ENCODE measurements around the gene STRA8. TPM values are rescaled to one million over a fixed set of nuclear protein-coding genes. Genes with fewer than 3 reads are reported as not detected.

The STRA8 gene
- total and polyA plus RNA-seq, 2 of the 13 experiments (the other 11 are each of a cell fraction or from before 2014, with no cell fraction given), result not detected

DNA sequence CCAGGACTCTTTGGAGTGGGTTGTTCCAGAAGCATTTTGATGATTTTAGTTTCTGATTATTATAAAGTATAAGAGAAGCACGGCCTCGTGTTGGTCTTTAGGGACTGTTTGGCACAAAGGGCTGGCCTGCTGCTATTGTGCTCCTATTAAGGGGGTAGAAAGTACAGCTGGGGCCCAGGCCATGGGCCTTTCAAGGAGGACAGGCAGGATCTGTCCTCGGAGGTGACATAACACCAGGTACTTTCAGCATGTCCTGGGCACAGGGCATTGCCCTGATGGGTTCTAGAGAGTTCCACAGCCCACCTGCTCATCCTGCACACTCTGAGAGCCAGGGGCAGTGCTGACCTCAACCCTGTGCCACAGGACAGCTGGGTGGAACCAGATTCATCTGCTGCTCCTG lies 24.9 kb downstream of the STRA8 start:
- no TSS peak for BruUV-seq (replicated peaks)
- H3K27me3 ChIP-seq (ENCODE audit: control insufficient read depth in 1 of 2, insufficient read depth in 2 of 2, low read length in 2 of 2), result peaks cover 0 to 14% of the 10 kb centered on the region in 2 experiments; a peak in 4 of 5 replicates
- H3K27ac ChIP-seq (ENCODE audit: extremely low read length, insufficient read depth, low read length), result no peak overlapping the region
- intact Hi-C loops (cut with micrococcal nuclease; ENCODE audit: unreplicated experiment), result no loop called here
- no peak overlapping the region for H3K9ac ChIP-seq (ENCODE audit: insufficient read depth, low read depth, low read length)
- no peak overlapping the region for H2AFZ ChIP-seq (ENCODE audit: low read length)
- WGBS (ENCODE audit: low lambda C conversion rate), result 21% methylated on average over 2 of the region's 3 CpGs
- H3K9me3 ChIP-seq (ENCODE audit: low read length), result no peaks in the 10 kb centered on the region
- H4K20me1 ChIP-seq (ENCODE audit: insufficient read depth, low read length), result no peaks in the 10 kb centered on the region
- ATAC-seq, result no peak
- no peaks in the 10 kb centered on the region; a peak in 1 of 5 replicates for H3K36me3 ChIP-seq (replicated peaks in 1 of 2; ENCODE audit: control insufficient read depth in 1 of 2, insufficient read depth in 2 of 2, low read length in 2 of 2)
- H3K4me3 ChIP-seq (replicated peaks in 1 of 3; ENCODE audit: insufficient read depth in 1 of 3, low read depth in 2 of 3, low read length in 3 of 3), result no peak overlapping the region
- CTCF ChIA-PET (ENCODE audit: low intra/inter-chr PET ratio, low total read pairs), result no interaction called here
- H3K4me1 ChIP-seq (ENCODE audit: insufficient read depth, low read length), result peaks cover 76% of the 10 kb centered on the region
- FAIRE-seq, result no peak
- H3K79me2 ChIP-seq (ENCODE audit: insufficient read depth, low read length), result no peaks in the 10 kb centered on the region
- DNase-seq (ENCODE audit: low spot score), result no peak
- in situ Hi-C loops (cut with HindIII; ENCODE audit: extremely low pct_ligation_motif_present, low pct_unique_long_range_greater_than_20kb), result no loop called here
- peak overlapping the region; percentile 40; the same call in 1 of the 2 replicates for H3K4me2 ChIP-seq (ENCODE audit: low read depth, low read length)
- POLR2A ChIA-PET, result no interaction called here
- TF ChIP-seq ETV6 (CRISPR knock-in tag; conservative IDR thresholded peaks at IDR 0.05) (no peak), SNAPC4 (CRISPR knock-in tag; IDR thresholded peaks at IDR 0.05) (no peak), PAWR (CRISPR knock-in tag; IDR thresholded peaks at IDR 0.05; ENCODE audit: borderline replicate concordance) (no peak), CSRNP1 (CRISPR knock-in tag; IDR thresholded peaks at IDR 0.05) (no peak), ARNTL (CRISPR knock-in tag; IDR thresholded peaks at IDR 0.05) (no peak), JUND (CRISPR knock-in tag; IDR thresholded peaks at IDR 0.05) (no peak), IRF2 (CRISPR knock-in tag; IDR thresholded peaks at IDR 0.05) (no peak), TRAFD1 (CRISPR knock-in tag; IDR thresholded peaks at IDR 0.05; ENCODE audit: borderline replicate concordance) (no peak), ZNF629 (CRISPR knock-in tag; conservative IDR thresholded peaks at IDR 0.05) (no peak), SALL1 (CRISPR knock-in tag; IDR thresholded peaks at IDR 0.05) (no peak), TOPORS (CRISPR knock-in tag; IDR thresholded peaks at IDR 0.05) (no peak), HOXA9 (CRISPR knock-in tag; IDR thresholded peaks at IDR 0.05; ENCODE audit: borderline replicate concordance) (no peak)
- TF ChIP-seq, protein P1, sequence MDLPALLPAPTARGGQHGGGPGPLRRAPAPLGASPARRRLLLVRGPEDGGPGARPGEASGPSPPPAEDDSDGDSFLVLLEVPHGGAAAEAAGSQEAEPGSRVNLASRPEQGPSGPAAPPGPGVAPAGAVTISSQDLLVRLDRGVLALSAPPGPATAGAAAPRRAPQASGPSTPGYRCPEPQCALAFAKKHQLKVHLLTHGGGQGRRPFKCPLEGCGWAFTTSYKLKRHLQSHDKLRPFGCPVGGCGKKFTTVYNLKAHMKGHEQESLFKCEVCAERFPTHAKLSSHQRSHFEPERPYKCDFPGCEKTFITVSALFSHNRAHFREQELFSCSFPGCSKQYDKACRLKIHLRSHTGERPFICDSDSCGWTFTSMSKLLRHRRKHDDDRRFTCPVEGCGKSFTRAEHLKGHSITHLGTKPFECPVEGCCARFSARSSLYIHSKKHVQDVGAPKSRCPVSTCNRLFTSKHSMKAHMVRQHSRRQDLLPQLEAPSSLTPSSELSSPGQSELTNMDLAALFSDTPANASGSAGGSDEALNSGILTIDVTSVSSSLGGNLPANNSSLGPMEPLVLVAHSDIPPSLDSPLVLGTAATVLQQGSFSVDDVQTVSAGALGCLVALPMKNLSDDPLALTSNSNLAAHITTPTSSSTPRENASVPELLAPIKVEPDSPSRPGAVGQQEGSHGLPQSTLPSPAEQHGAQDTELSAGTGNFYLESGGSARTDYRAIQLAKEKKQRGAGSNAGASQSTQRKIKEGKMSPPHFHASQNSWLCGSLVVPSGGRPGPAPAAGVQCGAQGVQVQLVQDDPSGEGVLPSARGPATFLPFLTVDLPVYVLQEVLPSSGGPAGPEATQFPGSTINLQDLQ (CRISPR knock-in tag; IDR thresholded peaks at IDR 0.05), result no peak
